Fibroblast of lung (primary cell): ENCODE results near the gene CATSPERE. TPM values are rescaled to one million over a fixed set of nuclear protein-coding genes. Genes with fewer than 3 reads are reported as not detected.
"Not testable (repeated sequence)": the region's sequence is repeated elsewhere in the genome, so short reads cannot be mapped to it uniquely, and the experiment has no call there.

Experiments used
- DNase-seq, 2 donors: peaks; one replicate each; pipeline versions ENCODE4 v3.0.0 to v3.0.0-alpha.2; 2010; ENCODE audit warnings: low read depth in 2 of 2
- H2AFZ ChIP-seq: 2 replicates; pipeline ENCODE4 v1.5.1; 2012; ENCODE audit warnings: low read length, control low read depth, inconsistent platforms
- H3K27ac ChIP-seq: 2 replicates; pipeline ENCODE4 v1.5.1; 2011; ENCODE audit warnings: low read length, control low read depth; ENCODE audit not compliant: insufficient read depth
- H3K27me3 ChIP-seq: 2 replicates; pipeline ENCODE4 v1.5.1; 2011; ENCODE audit warnings: mild to moderate bottlenecking, low read length; ENCODE audit not compliant: control insufficient read depth, insufficient read depth
- H3K36me3 ChIP-seq: 2 replicates; pipeline ENCODE4 v1.5.1; 2011; ENCODE audit warnings: low read length; ENCODE audit not compliant: control insufficient read depth, insufficient read depth
- H3K4me1 ChIP-seq: 2 replicates; pipeline ENCODE4 v1.5.1; 2011; ENCODE audit warnings: low read length; ENCODE audit not compliant: control insufficient read depth, insufficient read depth; ENCODE audit errors: extremely low read depth
- H3K4me2 ChIP-seq: 2 replicates; pipeline ENCODE4 v1.5.1; 2011; ENCODE audit warnings: low read length, control low read depth; ENCODE audit not compliant: insufficient read depth; ENCODE audit errors: extremely low read depth
- H3K4me3 ChIP-seq, 4 experiments: fragments of 200-600 bp in 1 of 4; sonication (generic) in 1 of 4; replicated peaks in 1 of 4; 2 replicates each; pipeline ENCODE4 v1.5.1; 2011 to 2016; ENCODE audit warnings: low read length in 4 of 4, low read depth in 3 of 4, mild to moderate bottlenecking in 3 of 4, control low read depth in 2 of 4, inconsistent platforms in 1 of 4, mixed read lengths in 1 of 4; ENCODE audit not compliant: insufficient read depth in 1 of 4; ENCODE audit errors: control extremely low read depth in 1 of 4
- H3K79me2 ChIP-seq: 2 replicates; pipeline ENCODE4 v1.5.1; 2012; ENCODE audit warnings: mild to moderate bottlenecking, low read length, inconsistent platforms; ENCODE audit not compliant: control insufficient read depth, insufficient read depth
- H3K9ac ChIP-seq: 2 replicates; pipeline ENCODE4 v1.5.1; 2011; ENCODE audit warnings: mild to moderate bottlenecking, low read length, control low read depth; ENCODE audit not compliant: insufficient read depth
- H3K9me3 ChIP-seq: 2 replicates; pipeline ENCODE4 v1.5.1; 2012; ENCODE audit warnings: low read depth, low read length; ENCODE audit not compliant: control insufficient read depth, insufficient read depth
- H4K20me1 ChIP-seq: 2 replicates; pipeline ENCODE4 v1.5.1; 2011; ENCODE audit warnings: low read length; ENCODE audit not compliant: control insufficient read depth, insufficient read depth; ENCODE audit errors: extremely low read depth
- EZH2 ChIP-seq: IDR thresholded peaks from 2 replicates; pipeline ENCODE4 v1.5.1; 2012; ENCODE audit warnings: low read length, control low read depth, mild to moderate bottlenecking; ENCODE audit errors: missing control alignments
- polyA plus RNA-seq, 2 donors: library from polyadenylated mRNA; depleted of rRNA in 1 of 2; stranded (reverse) in 1 of 2; unstranded in 1 of 2; fragments of >200 nt; gene quantifications; 2 replicates each; pipeline ENCODE4 v1.2.1, GENCODE V29; 2011 to 2012; ENCODE audit warnings: missing spikeins in 1 of 2
- total RNA-seq: library from RNA; depleted of rRNA; stranded (reverse); fragments of >200 nt; gene quantifications from 2 replicates; pipeline ENCODE4 v1.2.1, GENCODE V29; 2014
- TF ChIP-seq, protein P1 (sequence below), 2 donors: IDR thresholded peaks in 1 of 2; conservative IDR thresholded peaks in 1 of 2; 1 replicate in 1 of 2; 2 replicates in 1 of 2; pipeline ENCODE4 v1.5.1; 2011 to 2012; ENCODE audit warnings: low read length in 2 of 2, control low read depth in 1 of 2, inconsistent platforms in 1 of 2, low read depth in 1 of 2, mild to moderate bottlenecking in 1 of 2

Gene CATSPERE
- total and polyA plus RNA-seq, 2 donors (not counting 1 experiment from before 2014, with no cell fraction given), result 0.59 to 0.99 TPM

DNA sequence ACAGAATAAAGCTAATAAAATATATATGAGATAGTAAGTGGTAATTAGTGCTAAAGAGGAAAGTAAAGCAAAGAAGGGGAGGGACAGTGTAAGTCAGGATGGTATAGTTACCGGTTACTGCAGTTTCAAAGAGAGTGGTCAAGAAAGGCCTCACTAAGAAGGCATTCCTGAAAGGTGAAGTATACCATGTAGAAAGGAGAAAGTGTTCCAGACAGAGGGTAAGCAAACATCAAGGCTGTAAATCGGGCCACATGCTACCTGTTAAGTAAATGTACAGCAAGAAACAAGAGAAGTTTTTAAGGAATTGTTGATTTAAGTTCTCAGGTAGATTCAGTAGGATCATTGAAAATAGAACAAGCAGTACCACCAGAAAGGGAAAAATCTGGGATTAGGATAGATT, 201.5 kb downstream of the CATSPERE start:
- Histone ChIP-seq H4K20me1 (no peaks in the 10 kb centered on the region), H3K4me3 (no peak overlapping the region), H3K36me3 (peaks cover under 1% of the 10 kb centered on the region), H3K27ac (no peak overlapping the region), H3K9ac (no peak overlapping the region), H3K9me3 (no peaks in the 10 kb centered on the region), H3K4me1 (no peaks in the 10 kb centered on the region), H3K4me2 (no peak overlapping the region), H3K27me3 (no peaks in the 10 kb centered on the region), H2AFZ (no peak overlapping the region), H3K79me2 (peaks cover 28% of the 10 kb centered on the region)
- no peak for DNase-seq
- TF ChIP-seq EZH2, result no peak
- TF ChIP-seq, protein P1, sequence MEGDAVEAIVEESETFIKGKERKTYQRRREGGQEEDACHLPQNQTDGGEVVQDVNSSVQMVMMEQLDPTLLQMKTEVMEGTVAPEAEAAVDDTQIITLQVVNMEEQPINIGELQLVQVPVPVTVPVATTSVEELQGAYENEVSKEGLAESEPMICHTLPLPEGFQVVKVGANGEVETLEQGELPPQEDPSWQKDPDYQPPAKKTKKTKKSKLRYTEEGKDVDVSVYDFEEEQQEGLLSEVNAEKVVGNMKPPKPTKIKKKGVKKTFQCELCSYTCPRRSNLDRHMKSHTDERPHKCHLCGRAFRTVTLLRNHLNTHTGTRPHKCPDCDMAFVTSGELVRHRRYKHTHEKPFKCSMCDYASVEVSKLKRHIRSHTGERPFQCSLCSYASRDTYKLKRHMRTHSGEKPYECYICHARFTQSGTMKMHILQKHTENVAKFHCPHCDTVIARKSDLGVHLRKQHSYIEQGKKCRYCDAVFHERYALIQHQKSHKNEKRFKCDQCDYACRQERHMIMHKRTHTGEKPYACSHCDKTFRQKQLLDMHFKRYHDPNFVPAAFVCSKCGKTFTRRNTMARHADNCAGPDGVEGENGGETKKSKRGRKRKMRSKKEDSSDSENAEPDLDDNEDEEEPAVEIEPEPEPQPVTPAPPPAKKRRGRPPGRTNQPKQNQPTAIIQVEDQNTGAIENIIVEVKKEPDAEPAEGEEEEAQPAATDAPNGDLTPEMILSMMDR (conservative IDR thresholded peaks at IDR 0.05 in 1 of 2, IDR thresholded peaks at IDR 0.05 in 1 of 2; ENCODE audit: low read depth in 1 of 2, low read length in 2 of 2), result no peak

DNA sequence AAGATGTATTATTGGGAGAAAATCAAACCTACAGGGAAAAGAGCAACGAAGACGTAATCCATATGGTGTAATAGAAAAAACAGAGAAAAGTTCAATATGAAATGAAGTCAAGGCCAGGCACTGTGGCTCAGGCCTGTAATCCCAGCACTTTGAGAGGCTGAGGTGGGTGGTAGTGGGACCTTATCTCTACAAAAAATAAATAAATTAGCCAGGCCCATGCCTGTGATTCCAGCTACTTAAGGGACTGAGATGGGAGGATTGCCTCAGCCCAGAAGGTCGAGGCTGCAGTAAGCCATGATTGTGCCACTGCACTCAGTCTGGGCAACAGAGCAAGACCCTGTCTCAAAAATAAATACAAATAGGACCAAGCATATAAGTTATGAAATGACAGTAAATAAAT, 203.3 kb downstream of the CATSPERE start:
- no peak for DNase-seq
- Histone ChIP-seq H3K36me3 (no peaks in the 10 kb centered on the region), H3K4me3 (no peak overlapping the region), H3K9me3 (no peaks in the 10 kb centered on the region), H2AFZ (no peak overlapping the region), H3K9ac (no peak overlapping the region), H3K27ac (no peak overlapping the region), H4K20me1 (no peaks in the 10 kb centered on the region), H3K79me2 (peaks cover 18% of the 10 kb centered on the region), H3K27me3 (no peaks in the 10 kb centered on the region), H3K4me1 (no peaks in the 10 kb centered on the region), H3K4me2 (no peak overlapping the region)
- TF ChIP-seq, protein P1 (conservative IDR thresholded peaks at IDR 0.05 in 1 of 2, IDR thresholded peaks at IDR 0.05 in 1 of 2; ENCODE audit: low read depth in 1 of 2, low read length in 2 of 2), result no peak
- no peak for TF ChIP-seq EZH2

DNA sequence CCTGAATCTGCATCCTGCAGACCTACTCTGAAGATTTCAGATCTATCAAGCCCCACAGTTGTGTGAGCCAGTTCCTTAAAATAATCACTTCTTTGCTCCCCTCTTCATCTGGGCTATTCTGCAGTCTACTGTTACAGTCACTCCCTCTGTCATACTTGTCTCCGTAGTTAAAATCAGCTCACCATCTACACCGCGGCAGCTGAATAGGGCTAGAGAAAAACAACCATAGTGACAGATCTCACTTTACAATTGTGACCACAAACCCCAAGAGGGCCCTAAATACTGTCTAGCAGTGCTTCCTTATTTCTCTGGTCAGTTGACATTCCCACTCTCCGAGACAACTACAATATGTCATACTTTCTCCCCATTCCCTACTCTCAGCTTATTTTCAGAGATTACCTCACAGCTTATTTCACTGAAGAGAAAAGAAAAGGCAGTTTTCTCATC, 204.7 kb downstream of the CATSPERE start:
- Histone ChIP-seq H4K20me1 (no peaks in the 10 kb centered on the region), H3K27me3 (no peaks in the 10 kb centered on the region), H3K4me2 (no peak overlapping the region), H3K9ac (no peak overlapping the region), H3K4me1 (no peaks in the 10 kb centered on the region), H3K79me2 (peaks cover 12% of the 10 kb centered on the region), H3K27ac (no peak overlapping the region), H2AFZ (no peak overlapping the region), H3K9me3 (no peaks in the 10 kb centered on the region), H3K4me3 (no peak overlapping the region), H3K36me3 (no peaks in the 10 kb centered on the region)
- no peak for TF ChIP-seq EZH2
- TF ChIP-seq, protein P1 (conservative IDR thresholded peaks at IDR 0.05 in 1 of 2, IDR thresholded peaks at IDR 0.05 in 1 of 2; ENCODE audit: low read depth in 1 of 2, low read length in 2 of 2), result no peak
- peak; percentile 22 to 40 for DNase-seq

- not testable (repeated sequence) for DNase-seq, H3K4me3 ChIP-seq, H3K4me1 ChIP-seq, H2AFZ ChIP-seq, H3K4me2 ChIP-seq, H3K27ac ChIP-seq, H3K36me3 ChIP-seq, H3K79me2 ChIP-seq, H4K20me1 ChIP-seq, H3K27me3 ChIP-seq, H3K9me3 ChIP-seq, H3K9ac ChIP-seq
Measured at GRCh38 chr1:244666672-244667418, 205.8 kb downstream of the CATSPERE start.
